ENCODE data around the gene TCEA2.

TCEA2 gene

DNA sequence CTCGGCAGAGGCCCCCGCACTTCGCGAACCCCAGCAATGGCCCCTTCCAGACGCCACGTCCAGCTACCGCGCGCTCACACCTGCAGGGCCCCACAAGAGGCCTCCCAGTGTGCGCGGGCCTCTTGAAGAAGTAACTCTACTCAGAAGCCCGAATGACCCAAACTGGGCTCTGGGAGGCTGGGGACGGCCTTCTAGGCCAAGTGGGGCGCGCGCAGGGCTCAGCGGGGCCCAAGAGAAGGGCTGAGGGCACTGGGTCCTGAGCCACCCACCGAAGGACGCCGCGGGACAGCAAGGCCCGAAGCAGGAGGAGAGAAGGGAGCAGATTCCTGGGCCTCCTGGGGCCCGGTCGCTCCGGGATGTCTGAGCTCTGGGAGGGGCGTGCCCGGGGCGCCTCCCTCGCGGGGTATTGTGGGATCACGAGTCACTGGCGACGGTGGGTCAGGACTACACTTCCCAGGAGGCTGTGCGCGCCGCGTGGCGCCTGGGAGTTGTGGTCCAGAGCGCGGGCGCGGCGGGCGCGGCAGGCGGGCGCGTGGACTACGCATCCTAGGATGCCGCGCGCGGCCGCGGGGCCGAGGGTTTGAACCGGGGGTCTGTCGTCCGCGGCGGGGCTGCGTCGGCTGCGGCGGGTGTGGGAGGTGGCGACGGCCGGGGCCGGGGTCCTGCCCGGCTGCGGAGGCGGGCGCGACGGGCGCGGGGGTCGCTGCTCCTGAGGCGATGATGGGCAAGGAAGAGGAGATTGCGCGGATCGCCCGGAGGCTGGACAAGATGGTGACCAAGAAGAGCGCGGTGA, at the start of gene TCEA2:
Gene TCEA2 (plus strand): TSS at position 603 of the 793 bp plus-strand sequence. CDS start 115 bp downstream, at position 718.
- DNase-seq: peak; percentile 93

DNA sequence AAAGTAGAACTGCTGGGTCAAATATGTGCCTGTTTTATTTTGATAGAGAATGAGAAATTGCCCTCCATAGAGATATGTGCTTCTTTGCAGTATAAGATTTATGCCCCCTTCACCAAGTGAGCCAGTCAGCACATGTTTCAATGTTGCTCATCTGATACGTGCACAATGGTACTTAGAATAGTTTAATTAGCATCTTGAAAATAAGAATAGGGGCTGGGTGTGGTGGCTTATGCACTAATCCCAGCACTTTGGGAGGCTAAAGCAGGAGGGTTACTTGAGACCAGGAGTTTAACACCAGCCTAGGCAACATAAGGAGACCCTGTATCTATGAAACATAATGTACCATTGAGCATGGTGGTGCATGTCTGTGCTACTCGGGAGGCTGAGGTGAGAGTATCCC, 47.4 kb upstream of the TCEA2 start:
- DNase-seq: no peak

DNA sequence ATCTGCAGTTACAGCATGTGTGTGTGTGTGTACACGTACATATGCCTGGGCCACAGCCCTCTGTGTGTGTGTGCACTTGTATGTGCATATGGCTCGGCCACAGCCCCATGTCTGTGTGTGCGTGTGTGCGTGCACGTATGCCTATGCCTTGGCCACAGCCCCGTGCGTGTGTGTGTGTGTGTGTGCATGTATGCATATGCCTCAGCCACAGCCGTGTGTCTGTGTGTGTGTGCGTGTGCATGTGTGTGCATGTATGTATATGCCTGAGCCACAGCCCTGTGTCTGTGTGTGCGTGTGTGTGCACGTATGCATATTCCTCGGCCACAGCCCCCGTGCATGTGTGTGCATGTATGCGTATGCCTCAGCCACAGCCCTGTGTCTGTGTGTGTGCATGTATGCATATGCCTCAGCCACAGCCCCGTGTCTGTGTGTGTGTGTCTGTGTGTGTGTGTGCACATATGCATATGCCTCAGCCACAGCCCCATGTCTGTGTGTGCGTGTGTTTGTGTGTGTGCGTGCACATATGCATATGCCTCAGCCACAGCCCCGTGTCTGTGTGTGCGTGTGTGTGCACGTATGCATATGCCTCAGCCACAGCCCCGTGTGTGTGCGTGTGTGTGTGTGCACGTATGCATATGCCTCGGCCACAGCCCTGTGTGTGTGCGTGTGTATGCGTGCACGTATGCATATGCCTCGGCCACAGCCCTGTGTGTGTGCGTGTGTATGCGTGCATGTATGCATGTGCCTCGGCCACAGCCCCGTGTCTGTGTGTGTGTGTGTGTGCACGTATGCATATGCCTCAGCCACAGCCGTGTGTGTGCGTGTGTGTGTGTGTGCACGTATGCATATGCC, 41.6 kb upstream of the TCEA2 start:
- no peak for DNase-seq

- no peak for DNase-seq
Measured at GRCh38 chr20:64022671-64023360, 40.2 kb upstream of the TCEA2 start.

- no peak for DNase-seq
Measured at GRCh38 chr20:64023361-64024140, 39.4 kb upstream of the TCEA2 start.

GRCh38 chr20:64024141-64024990, 38.6 kb upstream of the TCEA2 start:
- no peak for DNase-seq

DNA sequence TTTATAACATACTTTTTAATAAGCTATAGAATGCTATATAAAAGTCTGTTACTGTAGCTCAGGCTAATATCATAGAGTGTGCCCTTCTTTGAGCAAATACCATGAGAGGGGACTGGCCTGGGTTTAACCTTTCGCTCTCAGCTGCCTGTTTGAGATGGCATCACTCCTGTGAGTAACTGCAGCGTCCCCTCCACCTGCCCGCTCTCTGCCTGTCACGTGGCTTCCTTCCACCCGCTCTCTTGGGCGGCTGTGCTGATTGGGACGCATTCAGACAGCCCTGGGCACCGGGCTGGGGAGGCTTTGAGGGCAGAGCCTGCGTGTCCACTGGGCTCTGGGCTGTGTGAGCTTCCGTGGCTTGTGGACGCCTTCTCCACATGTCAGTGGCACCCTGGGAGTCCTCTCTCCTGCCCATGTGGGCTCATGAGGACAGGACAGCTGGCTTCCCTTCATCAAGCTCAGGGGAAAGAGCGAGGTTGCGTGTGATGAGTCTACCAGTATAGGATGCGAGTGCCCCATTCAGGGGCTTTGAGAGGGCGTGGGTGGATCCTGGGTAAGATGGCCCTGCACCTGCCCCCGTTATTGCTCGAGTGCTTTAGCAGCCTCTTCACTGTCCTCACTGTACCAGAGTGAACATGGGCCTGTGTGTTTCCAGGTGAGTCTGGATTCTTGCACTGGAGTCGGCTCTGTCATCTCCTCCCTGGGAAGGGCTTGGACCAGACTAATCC, 37.7 kb upstream of the TCEA2 start:
- DNase-seq: no peak

- no peak for DNase-seq
Measured at GRCh38 chr20:64025826-64026412, 37.1 kb upstream of the TCEA2 start.

GRCh38 chr20:64027981-64028685, 34.9 kb upstream of the TCEA2 start:
- no peak for DNase-seq

DNA sequence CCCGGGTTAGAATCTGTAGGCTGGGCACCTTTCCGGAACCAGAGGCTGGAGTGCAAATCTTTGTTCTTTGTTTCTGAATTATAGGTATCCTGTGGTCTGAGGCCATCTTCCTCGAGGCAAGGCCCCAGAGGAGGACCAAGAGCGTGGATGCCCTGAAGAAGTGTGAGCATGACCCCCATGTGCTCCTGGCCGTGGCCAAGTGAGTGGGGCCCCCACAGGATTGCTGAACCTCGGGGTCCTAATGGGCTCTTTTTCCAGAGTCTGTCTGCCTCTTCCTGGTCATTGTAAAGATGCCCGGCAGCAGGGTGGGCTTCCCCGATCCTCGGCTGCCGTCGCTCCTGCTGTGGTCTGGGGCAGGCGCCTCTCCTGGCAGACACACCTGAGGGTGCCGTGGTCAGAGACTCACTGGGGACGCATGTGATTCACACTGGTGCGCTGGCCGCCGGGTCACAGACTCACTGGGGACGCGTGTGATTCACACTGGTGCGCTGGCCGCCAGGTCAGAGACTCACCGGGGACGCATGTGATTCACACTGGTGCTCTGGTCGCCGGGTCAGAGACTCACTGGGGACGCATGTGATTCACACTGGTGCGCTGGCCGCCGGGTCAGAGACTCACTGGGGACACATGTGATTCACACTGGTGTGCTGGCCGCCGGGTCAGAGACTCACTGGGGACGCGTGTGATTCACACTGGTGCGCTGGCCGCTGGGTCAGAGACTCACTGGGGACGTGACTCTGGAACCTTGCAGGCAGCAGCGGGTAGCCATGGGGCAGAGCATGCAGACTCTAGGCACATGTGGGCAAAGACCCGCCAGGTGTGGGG, 33.5 kb upstream of the TCEA2 start:
- DNase-seq: no peak

- no peak for DNase-seq
Measured at GRCh38 chr20:64030371-64031134, 32.4 kb upstream of the TCEA2 start.

- DNase-seq: no peak
Measured at GRCh38 chr20:64031822-64032314, 31.1 kb upstream of the TCEA2 start.

GRCh38 chr20:64032706-64033624, 30.0 kb upstream of the TCEA2 start:
- no peak for DNase-seq

- no peak for DNase-seq
Measured at GRCh38 chr20:64033981-64034493, 29.0 kb upstream of the TCEA2 start.

DNA sequence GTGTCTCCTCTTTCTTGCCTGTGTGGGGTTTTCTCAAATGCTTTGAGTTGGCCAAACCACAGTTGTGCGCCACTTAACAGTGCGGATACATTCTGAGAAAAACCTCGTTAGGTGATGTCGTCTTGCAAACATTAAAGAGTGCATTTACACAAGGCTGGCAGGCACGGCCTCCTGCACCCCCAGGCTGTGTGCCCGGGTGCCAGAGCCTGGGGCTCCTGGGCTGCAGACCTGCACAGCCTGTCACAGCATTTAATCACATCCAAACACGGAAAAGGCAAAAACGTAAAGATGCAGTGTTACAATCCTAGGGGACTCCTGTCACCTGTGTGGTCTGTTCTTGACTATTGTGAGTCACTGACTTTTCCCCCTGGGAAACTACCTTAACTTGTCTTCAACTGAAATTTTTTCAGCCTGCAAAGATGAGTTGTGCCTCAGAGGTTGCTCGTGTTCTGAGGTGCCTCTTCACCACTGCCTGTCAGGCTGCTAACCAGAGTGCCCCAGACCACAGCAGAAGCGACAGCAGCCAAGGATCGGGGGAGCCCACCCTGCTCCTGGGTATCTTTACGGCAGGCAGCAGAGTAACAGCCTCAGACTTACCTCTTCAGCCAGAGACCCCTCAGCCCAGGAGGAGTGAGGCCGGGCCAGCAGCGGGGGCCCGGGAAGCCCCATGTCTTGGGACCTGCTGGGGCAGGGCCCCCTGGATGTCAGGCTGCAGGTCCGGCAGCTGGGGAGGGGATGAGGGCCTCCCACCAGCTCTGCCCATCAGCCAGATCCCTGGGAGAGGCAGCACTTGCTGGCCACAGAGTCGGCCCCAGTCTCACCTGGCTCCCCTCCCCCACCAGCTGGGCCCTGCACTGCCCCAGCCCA, 27.7 kb upstream of the TCEA2 start:
- peak; percentile 50 for DNase-seq
